ENCODE data around the gene CDAN1.
A peak's percentile ranks its signal among the peaks of the same experiment; 100 is the strongest.
"Not testable (repeated sequence)": the region's sequence is repeated elsewhere in the genome, so short reads cannot be mapped to it uniquely, and the experiment has no call there.

The CDAN1 gene

GRCh38 chr15:42680142-42680482 lies 56.8 kb downstream of the CDAN1 start:
- DNase-seq (peak; percentile 54), ATAC-seq (peak; percentile 93)
- Mint-ChIP-seq H3K27ac (peak overlapping the region; percentile 31), H3K4me1 (peaks cover 13% of the 10 kb centered on the region)
- not testable (repeated sequence) for H3K27me3 Mint-ChIP-seq; H3K36me3 Mint-ChIP-seq (ENCODE audit: low read depth); H3K9me3 Mint-ChIP-seq; H3K4me3 Mint-ChIP-seq

GRCh38 chr15:42679285-42680141 lies 57.4 kb downstream of the CDAN1 start:
- H3K27ac Mint-ChIP-seq, result peak overlapping the region; percentile 51
- no peak overlapping the region for H3K4me3 Mint-ChIP-seq
- ATAC-seq, result no peak
- H3K4me1 Mint-ChIP-seq, result peaks cover 13% of the 10 kb centered on the region
- no peak for DNase-seq
- peaks cover 8% of the 10 kb centered on the region for H3K36me3 Mint-ChIP-seq (ENCODE audit: low read depth)
- no peaks in the 10 kb centered on the region for H3K9me3 Mint-ChIP-seq
- no peaks in the 10 kb centered on the region for H3K27me3 Mint-ChIP-seq

- ATAC-seq (no peak), DNase-seq (no peak)
- no peak overlapping the region for H3K27ac Mint-ChIP-seq
- no peak overlapping the region for H3K4me3 Mint-ChIP-seq
- peaks cover 3% of the 10 kb centered on the region for H3K36me3 Mint-ChIP-seq (ENCODE audit: low read depth)
- no peaks in the 10 kb centered on the region for H3K9me3 Mint-ChIP-seq
- no peaks in the 10 kb centered on the region for H3K27me3 Mint-ChIP-seq
- peaks cover 7% of the 10 kb centered on the region for H3K4me1 Mint-ChIP-seq
Observed at GRCh38 chr15:42675021-42675420, 61.9 kb downstream of the CDAN1 start.

- Mint-ChIP-seq H3K36me3 (ENCODE audit: low read depth) (peaks cover 3% of the 10 kb centered on the region), H3K27ac (no peak overlapping the region), H3K4me1 (peaks cover 3% of the 10 kb centered on the region), H3K27me3 (no peaks in the 10 kb centered on the region), H3K4me3 (no peak overlapping the region), H3K9me3 (no peaks in the 10 kb centered on the region)
- ATAC-seq, result no peak
- DNase-seq, result no peak
Observed at GRCh38 chr15:42674472-42674871, 62.5 kb downstream of the CDAN1 start.

Measured in activated naive CD8-positive, alpha-beta T cell treated with anti-CD3 and anti-CD28 coated beads, Interleukin-2, amount 50 U/mL, for 24 hours (primary cell).